ENCODE results near the gene CDC37.

GRCh38 chr19:10343495-10343894 is 59.8 kb downstream of the CDC37 start:
- TF ChIP-seq, protein P1, sequence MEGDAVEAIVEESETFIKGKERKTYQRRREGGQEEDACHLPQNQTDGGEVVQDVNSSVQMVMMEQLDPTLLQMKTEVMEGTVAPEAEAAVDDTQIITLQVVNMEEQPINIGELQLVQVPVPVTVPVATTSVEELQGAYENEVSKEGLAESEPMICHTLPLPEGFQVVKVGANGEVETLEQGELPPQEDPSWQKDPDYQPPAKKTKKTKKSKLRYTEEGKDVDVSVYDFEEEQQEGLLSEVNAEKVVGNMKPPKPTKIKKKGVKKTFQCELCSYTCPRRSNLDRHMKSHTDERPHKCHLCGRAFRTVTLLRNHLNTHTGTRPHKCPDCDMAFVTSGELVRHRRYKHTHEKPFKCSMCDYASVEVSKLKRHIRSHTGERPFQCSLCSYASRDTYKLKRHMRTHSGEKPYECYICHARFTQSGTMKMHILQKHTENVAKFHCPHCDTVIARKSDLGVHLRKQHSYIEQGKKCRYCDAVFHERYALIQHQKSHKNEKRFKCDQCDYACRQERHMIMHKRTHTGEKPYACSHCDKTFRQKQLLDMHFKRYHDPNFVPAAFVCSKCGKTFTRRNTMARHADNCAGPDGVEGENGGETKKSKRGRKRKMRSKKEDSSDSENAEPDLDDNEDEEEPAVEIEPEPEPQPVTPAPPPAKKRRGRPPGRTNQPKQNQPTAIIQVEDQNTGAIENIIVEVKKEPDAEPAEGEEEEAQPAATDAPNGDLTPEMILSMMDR (IDR thresholded peaks at IDR 0.05): no peak
- TF ChIP-seq POLR2AphosphoS5 (IDR thresholded peaks at IDR 0.05) (no peak), POLR2A (IDR thresholded peaks at IDR 0.05) (no peak)

Data from breast epithelium (tissue), 3 donors.